H9 (cell line): ENCODE measurements around the gene METRN. TPM values are rescaled to one million over a fixed set of nuclear protein-coding genes. Genes with fewer than 3 reads are reported as not detected.

Experiments used
- DNase-seq: peaks from one replicate; pipeline ENCODE4 v3.0.0-alpha.2; 2017
- H2AFZ ChIP-seq: one replicate; pipeline ENCODE4 v1.6.1; 2013; ENCODE audit warnings: mild to moderate bottlenecking, low read length, control low read depth, moderate library complexity
- H2AK5ac ChIP-seq: 2 replicates; pipeline ENCODE4 v1.6.1; 2013; ENCODE audit warnings: low read length, control low read depth, mixed read lengths; ENCODE audit not compliant: insufficient read length
- H2BK120ac ChIP-seq: one replicate; pipeline ENCODE4 v1.6.1; 2013; ENCODE audit warnings: low read depth, mild to moderate bottlenecking, low read length, control low read depth, inconsistent platforms; ENCODE audit not compliant: poor library complexity, severe bottlenecking
- H2BK12ac ChIP-seq: 2 replicates; pipeline ENCODE4 v1.6.1; 2013; ENCODE audit warnings: low read length, control low read depth, mixed read lengths, low read depth; ENCODE audit not compliant: insufficient read length
- H2BK15ac ChIP-seq: 2 replicates; pipeline ENCODE4 v1.6.1; 2013; ENCODE audit warnings: low read depth, low read length, control low read depth
- H2BK20ac ChIP-seq: one replicate; pipeline ENCODE4 v1.6.1; 2013; ENCODE audit warnings: low read depth, mild to moderate bottlenecking, low read length, control low read depth, inconsistent platforms; ENCODE audit not compliant: poor library complexity, severe bottlenecking
- H2BK5ac ChIP-seq: 2 replicates; pipeline ENCODE4 v1.6.1; 2013; ENCODE audit warnings: low read length, control low read depth, mixed read lengths; ENCODE audit not compliant: insufficient read length
- H3K14ac ChIP-seq: 2 replicates; pipeline ENCODE4 v1.6.1; 2013; ENCODE audit warnings: low read length, control low read depth; ENCODE audit not compliant: insufficient read depth
- H3K18ac ChIP-seq: 2 replicates; pipeline ENCODE4 v1.6.1; 2013; ENCODE audit warnings: low read depth, mild to moderate bottlenecking, mixed read lengths, low read length, control low read depth; ENCODE audit not compliant: insufficient read length
- H3K23ac ChIP-seq: 2 replicates; pipeline ENCODE4 v1.6.1; 2013; ENCODE audit warnings: low read length, control low read depth, mixed read lengths, low read depth; ENCODE audit not compliant: insufficient read length
- H3K23me2 ChIP-seq: 2 replicates; pipeline ENCODE4 v1.6.1; 2013; ENCODE audit warnings: low read depth, mild to moderate bottlenecking, mixed read lengths, low read length, control low read depth; ENCODE audit not compliant: insufficient read length, poor library complexity, severe bottlenecking
- H3K27ac ChIP-seq: 2 replicates; pipeline ENCODE4 v1.5.1; 2013; ENCODE audit warnings: low read length, control low read depth, mixed read lengths, low read depth; ENCODE audit not compliant: insufficient read length
- H3K27me3 ChIP-seq: 2 replicates; pipeline ENCODE4 v1.6.1; 2013; ENCODE audit warnings: low read length, control low read depth, inconsistent platforms; ENCODE audit not compliant: insufficient read depth
- H3K4ac ChIP-seq: 2 replicates; pipeline ENCODE4 v1.6.1; 2013; ENCODE audit warnings: low read depth, mild to moderate bottlenecking, control low read depth, inconsistent platforms, low read length, moderate library complexity
- H3K4me1 ChIP-seq: 2 replicates; pipeline ENCODE4 v1.6.1; 2013; ENCODE audit warnings: low read length, control low read depth, inconsistent platforms; ENCODE audit not compliant: insufficient read depth
- H3K4me2 ChIP-seq: 2 replicates; pipeline ENCODE4 v1.6.1; 2013; ENCODE audit warnings: low read length, control low read depth, mixed read lengths; ENCODE audit not compliant: insufficient read length, insufficient read depth
- H3K56ac ChIP-seq: 2 replicates; pipeline ENCODE4 v1.6.1; 2013; ENCODE audit warnings: low read depth, mild to moderate bottlenecking, mixed read lengths, low read length, control low read depth; ENCODE audit not compliant: insufficient read length
- H3K79me1 ChIP-seq: 2 replicates; pipeline ENCODE4 v1.6.1; 2013; ENCODE audit warnings: low read depth, mild to moderate bottlenecking, moderate library complexity, low read length, control low read depth, inconsistent platforms; ENCODE audit not compliant: insufficient read depth, poor library complexity, severe bottlenecking
- H3K79me2 ChIP-seq: 2 replicates; pipeline ENCODE4 v1.6.1; 2013; ENCODE audit warnings: low read length, control low read depth, inconsistent platforms; ENCODE audit not compliant: insufficient read depth
- H3K9ac ChIP-seq: 2 replicates; pipeline ENCODE4 v1.6.1; 2013; ENCODE audit warnings: low read length, control low read depth, mixed read lengths; ENCODE audit not compliant: insufficient read length; ENCODE audit errors: extremely low read depth
- H3K9me3 ChIP-seq: one replicate; pipeline ENCODE4 v1.6.1; 2013; ENCODE audit warnings: low read depth, low read length, inconsistent platforms; ENCODE audit not compliant: control insufficient read depth
- H3T11ph ChIP-seq: one replicate; pipeline ENCODE4 v1.6.1; 2013; ENCODE audit warnings: mild to moderate bottlenecking, low read length, control low read depth, inconsistent platforms
- H4K20me1 ChIP-seq: one replicate; pipeline ENCODE4 v1.6.1; 2013; ENCODE audit not compliant: control insufficient read depth, insufficient read length, insufficient read depth
- H4K5ac ChIP-seq: 2 replicates; pipeline ENCODE4 v1.6.1; 2013; ENCODE audit warnings: low read depth, mild to moderate bottlenecking, mixed read lengths, low read length, control low read depth; ENCODE audit not compliant: insufficient read length
- H4K8ac ChIP-seq: replicated peaks from 2 replicates; pipeline ENCODE4 v1.6.1; 2013; ENCODE audit warnings: low read length, control low read depth, mixed read lengths, low read depth; ENCODE audit not compliant: insufficient read length
- H4K91ac ChIP-seq: 2 replicates; pipeline ENCODE4 v1.6.1; 2013; ENCODE audit warnings: low read depth, mild to moderate bottlenecking, moderate library complexity, mixed read lengths, low read length, control low read depth; ENCODE audit not compliant: insufficient read length
- H3K27ac Mint-ChIP-seq, 3 experiments: 2 replicates in 2 of 3; 3 replicates in 1 of 3; pipeline ENCODE4 v1.8.0; 2020 to 2021; ENCODE audit warnings: mixed read lengths in 3 of 3, mild to moderate bottlenecking in 1 of 3, moderate library complexity in 1 of 3
- H3K27me3 Mint-ChIP-seq: 2 replicates; pipeline ENCODE4 v1.8.0; 2021; ENCODE audit warnings: low read depth, mild to moderate bottlenecking, moderate library complexity, mixed read lengths
- H3K36me3 Mint-ChIP-seq, 3 experiments: 2 replicates in 2 of 3; 3 replicates in 1 of 3; pipeline ENCODE4 v1.8.0; 2020 to 2021; ENCODE audit warnings: low read depth in 3 of 3, mixed read lengths in 3 of 3; ENCODE audit not compliant: insufficient read depth in 1 of 3
- H3K4me1 Mint-ChIP-seq, 2 experiments: 2 replicates each; pipeline ENCODE4 v1.8.0; 2020; ENCODE audit warnings: mixed read lengths in 2 of 2
- H3K4me3 Mint-ChIP-seq, 2 experiments: 2 replicates in 1 of 2; 3 replicates in 1 of 2; pipeline ENCODE4 v1.8.0; 2020 to 2021; ENCODE audit warnings: mild to moderate bottlenecking in 2 of 2, mixed read lengths in 2 of 2, moderate library complexity in 1 of 2
- H3K9me3 Mint-ChIP-seq, 2 experiments: 2 replicates in 1 of 2; 3 replicates in 1 of 2; pipeline ENCODE4 v1.8.0; 2020; ENCODE audit warnings: mild to moderate bottlenecking in 2 of 2, mixed read lengths in 2 of 2, moderate library complexity in 1 of 2
- CTCF ChIP-seq: fragments of 200-600 bp; sonication (generic); conservative IDR thresholded peaks from 3 replicates; pipeline ENCODE4 v1.8.0; 2021; ENCODE audit warnings: antibody characterized with exemption, mild to moderate bottlenecking
- WGBS: extraction: QIAGEN DNeasy Blood & Tissue Kit; methylation state at CpG from one replicate; pipeline ENCODE4 v1.1.7; 2013; ENCODE audit warnings: missing lambda C conversion rate, low lambda C conversion rate, mixed read lengths; ENCODE audit not compliant: insufficient read length; ENCODE audit errors: extremely low coverage; 5-methylcytosine and 5-hydroxymethylcytosine counted together
- total RNA-seq: library from RNA; stranded (reverse); gene quantifications from 2 replicates; pipeline ENCODE4 v1.2.1, GENCODE V29; 2021

The METRN gene
- total RNA-seq, 1 experiment from 2014 or later = 26.2 TPM

GRCh38 chr16:724188-725040, 9.5 kb downstream of the METRN start:
- Mint-ChIP-seq H3K9me3 (no peaks in the 10 kb centered on the region), H3K36me3 (peaks cover 0 to 5% (median 3%) of the 10 kb centered on the region in 3 experiments; a peak in 1 of 7 replicates), H3K4me3 (no peak overlapping the region), H3K27ac (no peak overlapping the region), H3K27me3 (peaks cover 14% of the 10 kb centered on the region), H3K4me1 (peaks cover 5 to 10% of the 10 kb centered on the region in 2 experiments)
- no peak overlapping the region for H2BK5ac ChIP-seq
- TF ChIP-seq CTCF = no peak
- DNase-seq = no peak
- no peak overlapping the region for H2BK120ac ChIP-seq
- H3K4me2 ChIP-seq = no peak overlapping the region
- no peak overlapping the region for H4K5ac ChIP-seq
- no peaks in the 10 kb centered on the region for H4K20me1 ChIP-seq
- H4K8ac ChIP-seq = no peak overlapping the region
- H3K18ac ChIP-seq = no peak overlapping the region
- H2BK12ac ChIP-seq = no peak overlapping the region
- no peak overlapping the region for H3K23ac ChIP-seq
- H2BK15ac ChIP-seq = no peak overlapping the region
- H3K4ac ChIP-seq = no peak overlapping the region
- no peak overlapping the region for H2BK20ac ChIP-seq
- no peaks in the 10 kb centered on the region for H3K9me3 ChIP-seq
- no peak overlapping the region for H3K27ac ChIP-seq
- no peak overlapping the region for H2AK5ac ChIP-seq
- H3K4me1 ChIP-seq = no peaks in the 10 kb centered on the region
- H3K27me3 ChIP-seq = no peaks in the 10 kb centered on the region
- H3K23me2 ChIP-seq = peaks cover 13% of the 10 kb centered on the region
- H3T11ph ChIP-seq = no peak overlapping the region
- H3K9ac ChIP-seq = no peak overlapping the region
- no peak overlapping the region; the same call in 1 of the 2 replicates for H3K14ac ChIP-seq
- WGBS = no CpG with 5 or more reads among the region's 29 CpGs
- H2AFZ ChIP-seq = no peak overlapping the region
- H3K56ac ChIP-seq = no peak overlapping the region
- H3K79me1 ChIP-seq = no peaks in the 10 kb centered on the region
- no peak overlapping the region for H4K91ac ChIP-seq
- H3K79me2 ChIP-seq = no peaks in the 10 kb centered on the region
